ENCODE data around the gene EHMT1. TPM values are rescaled to one million over a fixed set of nuclear protein-coding genes. Genes with fewer than 3 reads are reported as not detected.

EHMT1 gene
- 130 TPM for polyA plus RNA-seq (2012; ENCODE audit: insufficient read depth, insufficient read length, low read depth)

GRCh38 chr9:137618105-137619067 lies at the start of gene EHMT1:
Gene EHMT1, plus strand, starts transcription at chr9:137619005. Its CDS starts 24 bp downstream, at chr9:137619029.
- H3K4me3 ChIP-seq (ENCODE audit: low read depth, low read length): peak within 1 kb of the TSS; percentile 98
- H3K9me3 ChIP-seq: no peaks in the 10 kb centered on the region
- no peaks in the 10 kb centered on the region for H3K27me3 ChIP-seq
- peak; percentile 90 for DNase-seq
- peaks cover 28% of the 10 kb centered on the region for H3K36me3 ChIP-seq
- TF ChIP-seq CTCF (IDR thresholded peaks at IDR 0.05; ENCODE audit: low read depth, low read length): no peak
- no peaks in the 10 kb centered on the region; the same call in 1 of the 2 replicates for H3K4me1 ChIP-seq

- Histone ChIP-seq H3K9me3 (no peaks in the 10 kb centered on the region), H3K4me1 (no peaks in the 10 kb centered on the region), H3K36me3 (peaks cover 33% of the 10 kb centered on the region), H3K4me3 (ENCODE audit: low read depth, low read length) (no peak overlapping the region), H3K27me3 (no peaks in the 10 kb centered on the region)
- no peak for DNase-seq
- TF ChIP-seq CTCF (IDR thresholded peaks at IDR 0.05; ENCODE audit: low read depth, low read length): no peak
These were observed 49.1 kb upstream of the EHMT1 start for GRCh38 chr9:137569609-137570203.

- Histone ChIP-seq H3K27me3 (no peaks in the 10 kb centered on the region), H3K36me3 (peaks cover 40% of the 10 kb centered on the region), H3K9me3 (no peaks in the 10 kb centered on the region), H3K4me1 (no peaks in the 10 kb centered on the region), H3K4me3 (ENCODE audit: low read depth, low read length) (no peak overlapping the region)
- TF ChIP-seq CTCF (IDR thresholded peaks at IDR 0.05; ENCODE audit: low read depth, low read length): no peak
- DNase-seq: no peak
These were observed 48.2 kb upstream of the EHMT1 start for GRCh38 chr9:137570566-137570965.

GRCh38 chr9:137574192-137574591 lies 44.6 kb upstream of the EHMT1 start:
- no peak for DNase-seq
- Histone ChIP-seq H3K4me1 (no peaks in the 10 kb centered on the region; the same call in 1 of the 2 replicates), H3K9me3 (no peaks in the 10 kb centered on the region), H3K36me3 (peaks cover 50% of the 10 kb centered on the region), H3K27me3 (no peaks in the 10 kb centered on the region), H3K4me3 (ENCODE audit: low read depth, low read length) (no peak overlapping the region)
- TF ChIP-seq CTCF (IDR thresholded peaks at IDR 0.05; ENCODE audit: low read depth, low read length): no peak

GRCh38 chr9:137575364-137575715 lies 43.5 kb upstream of the EHMT1 start:
- no peak for TF ChIP-seq CTCF (IDR thresholded peaks at IDR 0.05; ENCODE audit: low read depth, low read length)
- DNase-seq: no peak
- Histone ChIP-seq H3K36me3 (peaks cover 49% of the 10 kb centered on the region), H3K4me1 (no peaks in the 10 kb centered on the region; the same call in 1 of the 2 replicates), H3K9me3 (no peaks in the 10 kb centered on the region), H3K27me3 (no peaks in the 10 kb centered on the region), H3K4me3 (ENCODE audit: low read depth, low read length) (no peak overlapping the region)

Data from BE2C (cell line).